Activated CD4-positive, alpha-beta memory T cell treated with anti-CD3 and anti-CD28 coated beads, Interleukin-2, amount 10 ng/mL, durations not matched to agents 7 days and 5 days (primary cell): ENCODE results near the gene GNAS. TPM values are rescaled to one million over a fixed set of nuclear protein-coding genes. Genes with fewer than 3 reads are reported as not detected.

Source experiments
- CTCF ChIA-PET: fragments of 350-600 bp; sonication (Branson Sonifier 250); formaldehyde crosslinking; loops from one replicate; lab custom pipeline; 2021; ENCODE audit warnings: antibody characterized with exemption, inconsistent platforms; lab: Charles Lee
- POLR2A ChIA-PET: fragments of 350-600 bp; sonication (Branson Sonifier 250); formaldehyde crosslinking; loops from one replicate; lab custom pipeline; 2021; ENCODE audit warnings: antibody characterized with exemption; lab: Charles Lee
- DNase-seq: peaks from one replicate; pipeline ENCODE4 v3.0.0-alpha.2; 2020
- H3K27ac Mint-ChIP-seq: one replicate; pipeline ENCODE4 v1.8.0; 2021; ENCODE audit warnings: mild to moderate bottlenecking, mixed read lengths
- H3K27me3 Mint-ChIP-seq: one replicate; pipeline ENCODE4 v1.8.0; 2021; ENCODE audit warnings: mixed read lengths
- H3K36me3 Mint-ChIP-seq: one replicate; pipeline ENCODE4 v1.8.0; 2021; ENCODE audit warnings: low read depth, mixed read lengths
- H3K4me1 Mint-ChIP-seq: one replicate; pipeline ENCODE4 v1.8.0; 2021; ENCODE audit warnings: mixed read lengths
- H3K4me3 Mint-ChIP-seq: one replicate; pipeline ENCODE4 v1.8.0; 2021; ENCODE audit warnings: mild to moderate bottlenecking, mixed read lengths
- H3K9me3 Mint-ChIP-seq: one replicate; pipeline ENCODE4 v1.8.0; 2021; ENCODE audit warnings: mixed read lengths
- total RNA-seq, 2 experiments: library from RNA; stranded (reverse); gene quantifications; one replicate each; pipeline ENCODE4 v1.2.3, GENCODE V29; 2021

Gene GNAS
- total RNA-seq, 2 experiments from 2014 or later: 790 to 809 TPM

- Mint-ChIP-seq H3K9me3 (no peaks in the 10 kb centered on the region), H3K4me3 (no peak overlapping the region), H3K36me3 (peaks cover 82% of the 10 kb centered on the region), H3K27me3 (no peaks in the 10 kb centered on the region), H3K4me1 (peaks cover 60% of the 10 kb centered on the region), H3K27ac (no peak overlapping the region)
- DNase-seq: no peak
- CTCF ChIA-PET: interaction anchor here (1.0 kb wide), 1 partner anchor 80 kb away, joined by 3 read pairs; no protein-coding TSS in a partner anchor
- POLR2A ChIA-PET: interaction anchor here (0.9 to 2.5 kb wide), 5 partner anchors 9 to 133 kb away, joined by 3 to 8 read pairs (median 4); partner anchors contain the start of gene ATP5F1E
Measured at GRCh38 chr20:58898629-58899408, 46.3 kb downstream of the GNAS start.

GRCh38 chr20:58899512-58899911 lies 47.0 kb downstream of the GNAS start:
- H3K27ac Mint-ChIP-seq: no peak overlapping the region
- CTCF ChIA-PET: interaction anchor here (1.0 kb wide), 1 partner anchor 79 kb away, joined by 3 read pairs; no protein-coding TSS in a partner anchor

DNA sequence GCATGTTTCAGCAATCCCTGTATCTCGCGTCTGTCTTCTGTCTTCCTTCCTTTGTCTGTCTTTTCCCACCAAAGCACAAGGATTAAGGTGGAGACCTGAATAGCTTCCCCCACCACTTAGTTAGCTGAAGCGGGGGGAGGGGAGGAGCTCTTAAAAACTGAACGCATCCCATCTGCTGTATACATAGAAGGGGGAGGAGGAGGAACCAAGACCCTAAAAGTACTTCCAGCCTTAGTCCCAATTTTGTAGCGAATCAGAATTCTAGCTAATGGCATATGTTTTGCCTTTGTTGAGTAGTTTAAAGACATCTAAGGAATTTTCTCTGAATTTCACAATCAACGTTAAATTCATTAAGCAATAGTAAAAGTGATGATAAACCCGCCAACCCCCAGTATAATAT lies 47.9 kb downstream of the GNAS start:
- H3K4me1 Mint-ChIP-seq: peaks cover 52% of the 10 kb centered on the region
- CTCF ChIA-PET: no interaction called here
- H3K27me3 Mint-ChIP-seq: no peaks in the 10 kb centered on the region
- POLR2A ChIA-PET: no interaction called here
- H3K4me3 Mint-ChIP-seq: no peak overlapping the region
- DNase-seq: no peak
- no peaks in the 10 kb centered on the region for H3K9me3 Mint-ChIP-seq
- no peak overlapping the region for H3K27ac Mint-ChIP-seq
- H3K36me3 Mint-ChIP-seq: peaks cover 88% of the 10 kb centered on the region

More at GRCh38 chr20:58899512-58899911, 47.0 kb downstream of the GNAS start:
- POLR2A ChIA-PET: interaction anchor here (1.1 to 1.2 kb wide), 2 partner anchors 8 to 83 kb away, joined by 4 to 7 read pairs; no protein-coding TSS in a partner anchor
- no peak for DNase-seq
- H3K9me3 Mint-ChIP-seq: no peaks in the 10 kb centered on the region
- H3K36me3 Mint-ChIP-seq: peaks cover 87% of the 10 kb centered on the region
- peaks cover 54% of the 10 kb centered on the region for H3K4me1 Mint-ChIP-seq
- H3K27me3 Mint-ChIP-seq: no peaks in the 10 kb centered on the region
- H3K4me3 Mint-ChIP-seq: no peak overlapping the region

GRCh38 chr20:58901488-58902402 lies 49.2 kb downstream of the GNAS start:
- CTCF ChIA-PET: no interaction called here
- H3K4me3 Mint-ChIP-seq: no peak overlapping the region
- POLR2A ChIA-PET: no interaction called here

DNA sequence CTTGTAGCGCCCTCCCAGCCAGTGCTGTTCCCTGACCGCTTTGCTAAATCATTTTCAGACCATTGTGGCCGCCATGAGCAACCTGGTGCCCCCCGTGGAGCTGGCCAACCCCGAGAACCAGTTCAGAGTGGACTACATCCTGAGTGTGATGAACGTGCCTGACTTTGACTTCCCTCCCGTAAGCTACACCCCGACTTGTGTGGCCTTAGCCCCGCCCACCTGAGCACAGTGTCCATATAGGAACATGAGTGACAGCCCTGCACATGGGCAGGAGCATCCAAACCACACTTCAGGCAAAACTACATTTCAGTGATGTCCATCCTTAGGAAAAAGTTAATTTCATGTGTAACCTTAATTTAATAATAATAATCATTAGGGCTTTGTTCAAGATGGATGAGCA lies 51.1 kb downstream of the GNAS start:
- CTCF ChIA-PET: no interaction called here
- H3K36me3 Mint-ChIP-seq: peaks cover 87% of the 10 kb centered on the region

More at GRCh38 chr20:58901488-58902402, 49.2 kb downstream of the GNAS start:
- Mint-ChIP-seq H3K9me3 (no peaks in the 10 kb centered on the region), H3K27me3 (no peaks in the 10 kb centered on the region), H3K27ac (no peak overlapping the region), H3K4me1 (peaks cover 47% of the 10 kb centered on the region), H3K36me3 (peaks cover 86% of the 10 kb centered on the region)
- no peak for DNase-seq

GRCh38 chr20:58905236-58905635 lies 52.7 kb downstream of the GNAS start:
- POLR2A ChIA-PET: interaction anchor here (0.8 to 1.4 kb wide), 3 partner anchors 11 to 16 kb away, joined by 3 to 4 read pairs (median 3); no protein-coding TSS in a partner anchor
- peaks cover 58% of the 10 kb centered on the region for H3K4me1 Mint-ChIP-seq

More for the DNA sequence above, 51.1 kb downstream of the GNAS start:
- H3K4me1 Mint-ChIP-seq: peaks cover 55% of the 10 kb centered on the region
- no peaks in the 10 kb centered on the region for H3K27me3 Mint-ChIP-seq
- POLR2A ChIA-PET: interaction anchor here (1.1 kb wide), 1 partner anchor 129 kb away, joined by 3 read pairs; the partner anchor contains the start of gene ATP5F1E
- H3K4me3 Mint-ChIP-seq: no peak overlapping the region
- H3K9me3 Mint-ChIP-seq: no peaks in the 10 kb centered on the region
- H3K27ac Mint-ChIP-seq: no peak overlapping the region
- DNase-seq: no peak

GRCh38 chr20:58906111-58906510 lies 53.6 kb downstream of the GNAS start:
- CTCF ChIA-PET: no interaction called here
- Mint-ChIP-seq H3K4me3 (no peak overlapping the region), H3K27me3 (no peaks in the 10 kb centered on the region), H3K9me3 (no peaks in the 10 kb centered on the region), H3K27ac (no peak overlapping the region), H3K36me3 (peaks cover 88% of the 10 kb centered on the region), H3K4me1 (peaks cover 65% of the 10 kb centered on the region)
- POLR2A ChIA-PET: interaction anchor here (1.4 to 2.2 kb wide), 4 partner anchors 12 to 76 kb away, joined by 3 to 14 read pairs (median 6); no protein-coding TSS in a partner anchor
- DNase-seq: no peak

More at GRCh38 chr20:58905236-58905635, 52.7 kb downstream of the GNAS start:
- DNase-seq: no peak
- H3K27ac Mint-ChIP-seq: no peak overlapping the region
- H3K4me3 Mint-ChIP-seq: no peak overlapping the region
- CTCF ChIA-PET: no interaction called here
- no peaks in the 10 kb centered on the region for H3K27me3 Mint-ChIP-seq
- H3K9me3 Mint-ChIP-seq: no peaks in the 10 kb centered on the region
- peaks cover 87% of the 10 kb centered on the region for H3K36me3 Mint-ChIP-seq

DNA sequence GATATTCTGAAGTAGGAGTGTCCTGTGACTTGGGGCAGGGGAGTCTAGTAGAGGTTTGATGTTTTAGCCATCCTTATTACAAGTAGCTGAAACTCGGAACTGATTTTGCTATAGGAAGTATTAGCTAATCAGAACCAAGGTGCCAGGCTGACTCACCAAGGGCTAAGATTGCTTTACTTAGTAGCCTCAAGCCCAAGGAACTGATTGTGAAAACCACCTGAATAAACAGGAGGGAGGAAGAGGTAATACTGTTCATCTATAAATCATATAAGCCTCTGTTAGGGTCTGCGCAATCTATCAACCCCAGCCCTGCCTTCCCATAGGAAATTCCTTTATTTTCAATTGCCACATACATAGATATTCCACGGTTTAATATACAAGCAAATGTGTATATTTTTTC lies 54.4 kb downstream of the GNAS start:
- no peaks in the 10 kb centered on the region for H3K27me3 Mint-ChIP-seq
- CTCF ChIA-PET: interaction anchor here (1.2 to 2.0 kb wide), 4 partner anchors 17 to 499 kb away, joined by 3 to 6 read pairs (median 4); partner anchors contain the start of gene STX16
- H3K36me3 Mint-ChIP-seq: peaks cover 90% of the 10 kb centered on the region
- no peak for DNase-seq
- peak overlapping the region; percentile 73 for H3K4me3 Mint-ChIP-seq
- POLR2A ChIA-PET: interaction anchor here (0.9 to 2.2 kb wide), 9 partner anchors 8 to 257 kb away, joined by 3 to 14 read pairs (median 5); partner anchors contain the start of genes STX16 and ZNF831
- peaks cover 70% of the 10 kb centered on the region for H3K4me1 Mint-ChIP-seq
- H3K27ac Mint-ChIP-seq: peak overlapping the region; percentile 93
- no peaks in the 10 kb centered on the region for H3K9me3 Mint-ChIP-seq

DNA sequence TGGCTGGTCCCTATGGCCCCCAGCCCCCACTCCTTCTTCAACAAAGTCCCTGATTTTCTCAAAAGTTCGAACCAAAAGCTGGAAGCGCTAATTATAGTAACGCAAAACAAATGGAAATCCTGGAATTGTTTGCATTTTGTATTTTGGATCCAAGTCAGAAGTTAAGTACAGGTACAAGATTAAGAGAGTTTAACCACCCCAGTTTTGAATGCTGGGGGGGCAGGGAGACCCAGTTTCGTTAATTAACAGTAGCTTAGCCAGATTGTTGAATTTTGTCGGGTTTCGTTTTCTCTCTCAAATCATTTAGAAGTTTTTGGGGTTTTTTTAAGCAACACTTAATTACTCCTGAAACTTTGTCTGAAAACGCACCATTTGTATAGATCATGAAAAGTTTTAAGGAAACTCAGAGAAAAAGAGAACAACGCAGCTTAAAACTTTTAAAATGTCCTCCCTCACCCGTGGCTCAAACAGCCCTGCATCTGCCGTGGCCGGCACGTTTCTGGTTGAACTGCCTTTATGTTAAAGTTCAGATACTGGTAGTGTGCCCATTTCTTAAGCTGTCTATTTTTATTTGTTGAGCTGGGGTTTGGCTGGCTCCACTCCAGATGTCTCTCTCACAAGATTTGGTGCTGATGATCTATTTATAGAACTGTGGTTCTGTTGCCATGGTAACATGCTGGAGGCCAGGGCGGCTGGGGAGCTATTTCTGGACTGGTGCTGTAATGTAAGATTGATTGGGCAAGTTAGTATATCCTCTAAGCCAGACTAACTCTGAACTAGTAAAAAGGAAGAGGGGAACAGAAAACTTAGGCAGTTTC lies 55.0 kb downstream of the GNAS start:
- CTCF ChIA-PET: interaction anchor here (1.2 to 2.0 kb wide), 4 partner anchors 18 to 498 kb away, joined by 3 to 6 read pairs (median 4); partner anchors contain the start of gene STX16
- H3K36me3 Mint-ChIP-seq: peaks cover 91% of the 10 kb centered on the region
- peak; percentile 75 for DNase-seq
- peaks cover 73% of the 10 kb centered on the region for H3K4me1 Mint-ChIP-seq
- no peaks in the 10 kb centered on the region for H3K9me3 Mint-ChIP-seq
- H3K27ac Mint-ChIP-seq: peak overlapping the region; percentile 93
- peak overlapping the region; percentile 73 for H3K4me3 Mint-ChIP-seq
- no peaks in the 10 kb centered on the region for H3K27me3 Mint-ChIP-seq
- POLR2A ChIA-PET: interaction anchor here (0.6 to 2.2 kb wide), 12 partner anchors 8 to 257 kb away, joined by 3 to 14 read pairs (median 5); partner anchors contain the start of genes ATP5F1E, STX16 and ZNF831

DNA sequence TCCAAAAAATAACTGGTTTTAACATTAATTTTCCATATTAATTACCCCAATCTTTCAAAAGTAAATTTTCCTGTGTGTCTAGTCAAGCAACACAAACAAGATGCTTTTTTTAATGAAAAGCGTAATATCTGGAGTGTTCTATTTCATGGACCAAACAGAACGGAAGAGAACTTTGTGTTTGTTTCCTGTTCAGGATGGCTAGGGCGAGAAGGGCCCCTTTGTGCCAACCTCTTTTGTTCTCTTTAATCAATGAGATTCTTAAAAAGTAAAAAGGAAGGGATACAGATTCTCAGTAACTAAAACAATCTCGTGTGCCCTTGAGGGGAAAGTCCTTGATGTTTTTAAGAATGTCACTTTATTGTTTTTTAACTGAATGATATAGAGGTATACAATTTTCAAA lies 55.7 kb downstream of the GNAS start:
- ChIA-PET CTCF (interaction anchor here (1.5 to 2.0 kb wide), 3 partner anchors 18 to 257 kb away, joined by 3 to 6 read pairs (median 4); partner anchors contain the start of gene STX16), POLR2A (interaction anchor here (0.6 to 2.2 kb wide), 8 partner anchors 9 to 124 kb away, joined by 3 to 8 read pairs (median 6); partner anchors contain the start of gene ATP5F1E)
- Mint-ChIP-seq H3K4me3 (peak overlapping the region; percentile 73), H3K9me3 (no peaks in the 10 kb centered on the region), H3K27me3 (no peaks in the 10 kb centered on the region), H3K27ac (peak overlapping the region; percentile 93), H3K4me1 (peaks cover 69% of the 10 kb centered on the region), H3K36me3 (peaks cover 89% of the 10 kb centered on the region)
- DNase-seq: no peak

- no peaks in the 10 kb centered on the region for H3K9me3 Mint-ChIP-seq
- H3K27ac Mint-ChIP-seq: no peak overlapping the region
- POLR2A ChIA-PET: no interaction called here
- CTCF ChIA-PET: no interaction called here
- H3K4me1 Mint-ChIP-seq: peaks cover 62% of the 10 kb centered on the region
- H3K36me3 Mint-ChIP-seq: peaks cover 82% of the 10 kb centered on the region
- no peaks in the 10 kb centered on the region for H3K27me3 Mint-ChIP-seq
- H3K4me3 Mint-ChIP-seq: no peak overlapping the region
- no peak for DNase-seq
Measured at GRCh38 chr20:58908941-58909340, 56.4 kb downstream of the GNAS start.
